Measurements from ENCODE around the gene NOS1AP. TPM values are rescaled to one million over a fixed set of nuclear protein-coding genes. Genes with fewer than 3 reads are reported as not detected.
"Not testable (repeated sequence)": the region's sequence is repeated elsewhere in the genome, so short reads cannot be mapped to it uniquely, and the experiment has no call there.

The NOS1AP gene
- total RNA-seq, 5 donors from 2014 or later (not counting 1 experiment from before 2014, with no cell fraction given): 0.07 to 0.16 (median 0.09) TPM; not detected in 2

GRCh38 chr1:162351874-162352273 lies 282.4 kb downstream of the NOS1AP start:
- H3K36me3 Mint-ChIP-seq; CTCF ChIA-PET; H3K9me3 Mint-ChIP-seq; DNase-seq; H3K4me3 ChIP-seq (ENCODE audit: control insufficient read depth in 1 of 2, extremely low read depth in 1 of 2, low read length in 1 of 2); POLR2A ChIA-PET; H3K27ac Mint-ChIP-seq; H3K4me1 Mint-ChIP-seq; H3K9me3 ChIP-seq; H3K27ac ChIP-seq (ENCODE audit: low read length); H3K27me3 ChIP-seq (replicated peaks in 1 of 2; ENCODE audit: control insufficient read depth in 2 of 2, extremely low read depth in 1 of 2, insufficient read depth in 2 of 2, low read length in 1 of 2); ATAC-seq (replicated peaks in 1 of 4); H3K4me3 Mint-ChIP-seq; H3K36me3 ChIP-seq (ENCODE audit: control insufficient read depth in 2 of 2, extremely low read depth in 1 of 2, insufficient read depth in 1 of 2, low read length in 1 of 2); H3K4me1 ChIP-seq (ENCODE audit: control insufficient read depth in 1 of 2, extremely low read depth in 1 of 2, insufficient read depth in 2 of 2, low read length in 2 of 2): not testable (repeated sequence)
- WGBS (ENCODE audit: insufficient coverage): 86% methylated on average over 3 of the region's 4 CpGs
- peaks cover 11 to 17% of the 10 kb centered on the region in 2 donors for H3K27me3 Mint-ChIP-seq

GRCh38 chr1:162353078-162353477 lies 283.6 kb downstream of the NOS1AP start:
- 57% methylated on average over 4 of the region's 9 CpGs for WGBS (ENCODE audit: insufficient coverage)
- no peaks in the 10 kb centered on the region for H3K4me1 Mint-ChIP-seq
- no peak for DNase-seq
- H3K27ac Mint-ChIP-seq: no peak overlapping the region
- H3K36me3 Mint-ChIP-seq: no peaks in the 10 kb centered on the region
- peaks cover 0 to 6% of the 10 kb centered on the region in 2 experiments for H3K27me3 ChIP-seq (replicated peaks in 1 of 2; ENCODE audit: control insufficient read depth in 2 of 2, extremely low read depth in 1 of 2, insufficient read depth in 2 of 2, low read length in 1 of 2)
- H3K9me3 ChIP-seq: no peaks in the 10 kb centered on the region
- ATAC-seq (replicated peaks in 1 of 4): no peak
- H3K9me3 Mint-ChIP-seq: no peaks in the 10 kb centered on the region
- no peak overlapping the region for H3K4me3 Mint-ChIP-seq
- POLR2A ChIA-PET: no interaction called here
- H3K4me1 ChIP-seq (ENCODE audit: control insufficient read depth in 1 of 2, extremely low read depth in 1 of 2, insufficient read depth in 2 of 2, low read length in 2 of 2): no peaks in the 10 kb centered on the region
- no peaks in the 10 kb centered on the region for H3K36me3 ChIP-seq (ENCODE audit: control insufficient read depth in 2 of 2, extremely low read depth in 1 of 2, insufficient read depth in 1 of 2, low read length in 1 of 2)
- CTCF ChIA-PET: no interaction called here
- no peak overlapping the region for H3K27ac ChIP-seq (ENCODE audit: low read length)
- no peak overlapping the region for H3K4me3 ChIP-seq (ENCODE audit: control insufficient read depth in 1 of 2, extremely low read depth in 1 of 2, low read length in 1 of 2)
- peaks cover 17 to 22% of the 10 kb centered on the region in 2 donors for H3K27me3 Mint-ChIP-seq

GRCh38 chr1:162353702-162354101 lies 284.2 kb downstream of the NOS1AP start:
- H3K36me3 Mint-ChIP-seq: no peaks in the 10 kb centered on the region
- H3K4me1 ChIP-seq (ENCODE audit: control insufficient read depth in 1 of 2, extremely low read depth in 1 of 2, insufficient read depth in 2 of 2, low read length in 2 of 2): no peaks in the 10 kb centered on the region
- 65% methylated on average over 5 of the region's 5 CpGs for WGBS (ENCODE audit: insufficient coverage)
- POLR2A ChIA-PET: no interaction called here
- DNase-seq (no peak), ATAC-seq (replicated peaks in 1 of 4) (no peak)
- CTCF ChIA-PET: no interaction called here
- H3K27me3 ChIP-seq (replicated peaks in 1 of 2; ENCODE audit: control insufficient read depth in 2 of 2, extremely low read depth in 1 of 2, insufficient read depth in 2 of 2, low read length in 1 of 2): peaks cover 0 to 6% of the 10 kb centered on the region in 2 experiments
- no peaks in the 10 kb centered on the region for H3K4me1 Mint-ChIP-seq
- no peak overlapping the region for H3K27ac Mint-ChIP-seq
- H3K9me3 Mint-ChIP-seq: no peaks in the 10 kb centered on the region
- H3K27me3 Mint-ChIP-seq: peaks cover 17 to 22% of the 10 kb centered on the region in 2 donors
- no peak overlapping the region for H3K4me3 Mint-ChIP-seq
- no peaks in the 10 kb centered on the region for H3K36me3 ChIP-seq (ENCODE audit: control insufficient read depth in 2 of 2, extremely low read depth in 1 of 2, insufficient read depth in 1 of 2, low read length in 1 of 2)
- H3K9me3 ChIP-seq: no peaks in the 10 kb centered on the region
- H3K27ac ChIP-seq (ENCODE audit: low read length): no peak overlapping the region
- H3K4me3 ChIP-seq (ENCODE audit: control insufficient read depth in 1 of 2, extremely low read depth in 1 of 2, low read length in 1 of 2): no peak overlapping the region

- peaks cover 13 to 15% of the 10 kb centered on the region in 2 donors for H3K27me3 Mint-ChIP-seq
- Histone ChIP-seq H3K4me3 (ENCODE audit: control insufficient read depth in 1 of 2, extremely low read depth in 1 of 2, low read length in 1 of 2) (no peak overlapping the region), H3K4me1 (ENCODE audit: control insufficient read depth in 1 of 2, extremely low read depth in 1 of 2, insufficient read depth in 2 of 2, low read length in 2 of 2) (no peaks in the 10 kb centered on the region), H3K27me3 (replicated peaks in 1 of 2; ENCODE audit: control insufficient read depth in 2 of 2, extremely low read depth in 1 of 2, insufficient read depth in 2 of 2, low read length in 1 of 2) (peaks cover 0 to 3% of the 10 kb centered on the region in 2 experiments), H3K27ac (ENCODE audit: low read length) (no peak overlapping the region), H3K36me3 (ENCODE audit: control insufficient read depth in 2 of 2, extremely low read depth in 1 of 2, insufficient read depth in 1 of 2, low read length in 1 of 2) (no peaks in the 10 kb centered on the region), H3K9me3 (no peaks in the 10 kb centered on the region)
- no peak overlapping the region for H3K4me3 Mint-ChIP-seq
- peak in 1 of 35 experiments; percentile 12 for DNase-seq
- no peaks in the 10 kb centered on the region for H3K9me3 Mint-ChIP-seq
- no peaks in the 10 kb centered on the region for H3K4me1 Mint-ChIP-seq
- CTCF ChIA-PET: interaction anchor here in 1 of 2 donors (0.5 kb wide), 1 partner anchor 133 kb away, joined by 4 read pairs; no protein-coding TSS in a partner anchor
- no peaks in the 10 kb centered on the region for H3K36me3 Mint-ChIP-seq
- POLR2A ChIA-PET: no interaction called here
- WGBS (ENCODE audit: insufficient coverage): 82% methylated on average over 1 of the region's 5 CpGs
- H3K27ac Mint-ChIP-seq: no peak overlapping the region
- ATAC-seq (replicated peaks in 1 of 4): no peak
These were observed 288.3 kb downstream of the NOS1AP start for GRCh38 chr1:162357681-162358266.

GRCh38 chr1:162358928-162359327 lies 289.4 kb downstream of the NOS1AP start:
- H3K9me3 Mint-ChIP-seq: no peaks in the 10 kb centered on the region
- no peak for ATAC-seq (replicated peaks in 1 of 4)
- no peaks in the 10 kb centered on the region for H3K4me1 Mint-ChIP-seq
- H3K27me3 ChIP-seq (replicated peaks in 1 of 2; ENCODE audit: control insufficient read depth in 2 of 2, extremely low read depth in 1 of 2, insufficient read depth in 2 of 2, low read length in 1 of 2): peaks cover 0 to 2% of the 10 kb centered on the region in 2 experiments
- POLR2A ChIA-PET: no interaction called here
- H3K36me3 Mint-ChIP-seq: no peaks in the 10 kb centered on the region
- DNase-seq: no peak
- H3K27ac Mint-ChIP-seq: no peak overlapping the region
- no peak overlapping the region for H3K4me3 Mint-ChIP-seq
- no peak overlapping the region for H3K4me3 ChIP-seq (ENCODE audit: control insufficient read depth in 1 of 2, extremely low read depth in 1 of 2, low read length in 1 of 2)
- no peaks in the 10 kb centered on the region for H3K9me3 ChIP-seq
- H3K27me3 Mint-ChIP-seq: peaks cover 11 to 14% of the 10 kb centered on the region in 2 donors
- no CpG with 5 or more reads among the region's 1 CpG for WGBS (ENCODE audit: insufficient coverage)
- CTCF ChIA-PET: interaction anchor here in 1 of 2 donors (0.7 kb wide), 1 partner anchor 347 kb away, joined by 3 read pairs; no protein-coding TSS in a partner anchor
- no peaks in the 10 kb centered on the region for H3K4me1 ChIP-seq (ENCODE audit: control insufficient read depth in 1 of 2, extremely low read depth in 1 of 2, insufficient read depth in 2 of 2, low read length in 2 of 2)
- H3K27ac ChIP-seq (ENCODE audit: low read length): no peak overlapping the region
- H3K36me3 ChIP-seq (ENCODE audit: control insufficient read depth in 2 of 2, extremely low read depth in 1 of 2, insufficient read depth in 1 of 2, low read length in 1 of 2): no peaks in the 10 kb centered on the region

GRCh38 chr1:162359523-162360236 lies 290.2 kb downstream of the NOS1AP start:
- no peak overlapping the region for H3K27ac Mint-ChIP-seq
- H3K4me1 Mint-ChIP-seq: no peaks in the 10 kb centered on the region
- no peaks in the 10 kb centered on the region for H3K4me1 ChIP-seq (ENCODE audit: control insufficient read depth in 1 of 2, extremely low read depth in 1 of 2, insufficient read depth in 2 of 2, low read length in 2 of 2)
- H3K9me3 Mint-ChIP-seq: no peaks in the 10 kb centered on the region
- H3K27ac ChIP-seq (ENCODE audit: low read length): no peak overlapping the region
- H3K36me3 ChIP-seq (ENCODE audit: control insufficient read depth in 2 of 2, extremely low read depth in 1 of 2, insufficient read depth in 1 of 2, low read length in 1 of 2): no peaks in the 10 kb centered on the region
- POLR2A ChIA-PET: interaction anchor here in 1 of 2 donors (0.6 kb wide), 1 partner anchor 15 kb away, joined by 4 read pairs; no protein-coding TSS in a partner anchor
- DNase-seq: no peak
- no peak overlapping the region for H3K4me3 Mint-ChIP-seq
- no peaks in the 10 kb centered on the region for H3K36me3 Mint-ChIP-seq
- H3K27me3 ChIP-seq (replicated peaks in 1 of 2; ENCODE audit: control insufficient read depth in 2 of 2, extremely low read depth in 1 of 2, insufficient read depth in 2 of 2, low read length in 1 of 2): peaks cover 0 to 4% of the 10 kb centered on the region in 2 experiments
- ATAC-seq (replicated peaks in 1 of 4): no peak
- no peaks in the 10 kb centered on the region for H3K9me3 ChIP-seq
- CTCF ChIA-PET: interaction anchor here in 1 of 2 donors (0.7 kb wide), 1 partner anchor 348 kb away, joined by 3 read pairs; no protein-coding TSS in a partner anchor
- 69% methylated on average over 2 of the region's 10 CpGs for WGBS (ENCODE audit: insufficient coverage)
- peaks cover 11 to 15% of the 10 kb centered on the region in 2 donors for H3K27me3 Mint-ChIP-seq
- no peak overlapping the region for H3K4me3 ChIP-seq (ENCODE audit: control insufficient read depth in 1 of 2, extremely low read depth in 1 of 2, low read length in 1 of 2)

All from T-cell (primary cell).